Suprapubic skin (tissue), 4 donors: Measurements from ENCODE around the gene OTOG. TPM values are rescaled to one million over a fixed set of nuclear protein-coding genes. Genes with fewer than 3 reads are reported as not detected.
A peak's percentile ranks its signal among the peaks of the same experiment; 100 is the strongest.

Source experiments
- DNase-seq, 2 donors: peaks; one replicate each; pipeline ENCODE4 v3.0.0-alpha.2; 2019; ENCODE audit warnings: low spot score in 2 of 2
- H3K27ac ChIP-seq: fragments of 200-600 bp; sonication (generic); one replicate; pipeline ENCODE4 v1.5.1; 2019
- H3K27me3 ChIP-seq: fragments of 200-600 bp; sonication (generic); one replicate; pipeline ENCODE4 v1.5.1; 2019
- H3K36me3 ChIP-seq: fragments of 200-600 bp; sonication (generic); one replicate; pipeline ENCODE4 v1.5.1; 2019
- H3K4me1 ChIP-seq: fragments of 200-600 bp; sonication (generic); one replicate; pipeline ENCODE4 v1.5.1; 2019
- H3K4me3 ChIP-seq: fragments of 200-600 bp; sonication (generic); one replicate; pipeline ENCODE4 v1.5.1; 2019; ENCODE audit warnings: mild to moderate bottlenecking
- H3K9me3 ChIP-seq: fragments of 200-600 bp; sonication (generic); one replicate; pipeline ENCODE4 v1.5.1; 2019
- EP300 ChIP-seq: sonication (generic); formaldehyde crosslinking; IDR thresholded peaks from one replicate; pipeline ENCODE4 v1.6.1; 2017; ENCODE audit warnings: antibody characterized with exemption
- POLR2A ChIP-seq, 2 donors: fragments of 450-650 bp; IDR thresholded peaks; one replicate each; pipeline ENCODE4 v1.6.1; 2017; ENCODE audit warnings: antibody characterized with exemption in 2 of 2, mild to moderate bottlenecking in 2 of 2, moderate library complexity in 2 of 2
- POLR2AphosphoS5 ChIP-seq, 3 donors: sonication (generic); formaldehyde crosslinking; IDR thresholded peaks; one replicate each; pipeline ENCODE4 v1.6.1; 2017; ENCODE audit warnings: antibody characterized with exemption in 3 of 3
- WGBS: methylation state at CpG from one replicate; pipeline ENCODE4 v1.1.5; 2018; 5-methylcytosine and 5-hydroxymethylcytosine counted together
- total RNA-seq, 4 donors: library from RNA; depleted of rRNA; stranded (reverse); fragments of >200 nt; gene quantifications; one replicate each; pipeline ENCODE4 v1.1.0, GENCODE V29; 2016
- TF ChIP-seq, protein P1 (sequence below), 2 donors: fragments of 200-600 bp in 1 of 2; fragments of 450-650 bp in 1 of 2; sonication (generic) in 1 of 2; IDR thresholded peaks; one replicate each; pipeline ENCODE4 v1.5.1; 2016 to 2019; ENCODE audit warnings: antibody characterized with exemption in 2 of 2, mild to moderate bottlenecking in 1 of 2, moderate library complexity in 1 of 2

OTOG gene
- total RNA-seq, 4 donors from 2014 or later = not detected

DNA sequence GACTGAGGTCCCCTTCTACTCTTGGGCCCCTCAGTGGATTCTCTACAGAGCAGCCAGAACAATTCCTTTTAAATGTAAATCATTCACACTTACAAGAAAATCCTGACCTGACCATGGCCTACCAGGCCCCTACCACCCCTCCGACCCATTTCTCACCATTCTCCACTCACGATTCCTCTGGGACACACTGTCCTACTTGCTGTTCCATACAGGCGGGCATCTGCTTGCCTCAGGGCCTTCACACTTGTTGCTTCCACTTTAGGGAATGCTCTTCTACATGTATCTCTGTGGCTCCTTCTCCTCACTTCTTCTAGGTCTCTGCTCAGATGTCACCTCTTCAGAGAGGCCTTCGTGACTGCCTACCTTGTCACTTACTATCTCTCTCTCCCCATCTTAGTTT is 6.3 kb upstream of the OTOG start:
- H3K27me3 ChIP-seq = peaks cover 24% of the 10 kb centered on the region
- no peak for DNase-seq
- no peaks in the 10 kb centered on the region for H3K36me3 ChIP-seq
- 75% methylated on average over 4 of the region's 4 CpGs for WGBS
- H3K9me3 ChIP-seq = no peaks in the 10 kb centered on the region
- TF ChIP-seq EP300 = no peak
- no peak for TF ChIP-seq POLR2AphosphoS5 (IDR thresholded peaks at IDR 0.05)
- TF ChIP-seq POLR2A (IDR thresholded peaks at IDR 0.05) = no peak
- TF ChIP-seq, protein P1, sequence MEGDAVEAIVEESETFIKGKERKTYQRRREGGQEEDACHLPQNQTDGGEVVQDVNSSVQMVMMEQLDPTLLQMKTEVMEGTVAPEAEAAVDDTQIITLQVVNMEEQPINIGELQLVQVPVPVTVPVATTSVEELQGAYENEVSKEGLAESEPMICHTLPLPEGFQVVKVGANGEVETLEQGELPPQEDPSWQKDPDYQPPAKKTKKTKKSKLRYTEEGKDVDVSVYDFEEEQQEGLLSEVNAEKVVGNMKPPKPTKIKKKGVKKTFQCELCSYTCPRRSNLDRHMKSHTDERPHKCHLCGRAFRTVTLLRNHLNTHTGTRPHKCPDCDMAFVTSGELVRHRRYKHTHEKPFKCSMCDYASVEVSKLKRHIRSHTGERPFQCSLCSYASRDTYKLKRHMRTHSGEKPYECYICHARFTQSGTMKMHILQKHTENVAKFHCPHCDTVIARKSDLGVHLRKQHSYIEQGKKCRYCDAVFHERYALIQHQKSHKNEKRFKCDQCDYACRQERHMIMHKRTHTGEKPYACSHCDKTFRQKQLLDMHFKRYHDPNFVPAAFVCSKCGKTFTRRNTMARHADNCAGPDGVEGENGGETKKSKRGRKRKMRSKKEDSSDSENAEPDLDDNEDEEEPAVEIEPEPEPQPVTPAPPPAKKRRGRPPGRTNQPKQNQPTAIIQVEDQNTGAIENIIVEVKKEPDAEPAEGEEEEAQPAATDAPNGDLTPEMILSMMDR (IDR thresholded peaks at IDR 0.05) = no peak
- H3K4me1 ChIP-seq = peaks cover 6% of the 10 kb centered on the region
- no peak overlapping the region for H3K27ac ChIP-seq
- H3K4me3 ChIP-seq = no peak overlapping the region

DNA sequence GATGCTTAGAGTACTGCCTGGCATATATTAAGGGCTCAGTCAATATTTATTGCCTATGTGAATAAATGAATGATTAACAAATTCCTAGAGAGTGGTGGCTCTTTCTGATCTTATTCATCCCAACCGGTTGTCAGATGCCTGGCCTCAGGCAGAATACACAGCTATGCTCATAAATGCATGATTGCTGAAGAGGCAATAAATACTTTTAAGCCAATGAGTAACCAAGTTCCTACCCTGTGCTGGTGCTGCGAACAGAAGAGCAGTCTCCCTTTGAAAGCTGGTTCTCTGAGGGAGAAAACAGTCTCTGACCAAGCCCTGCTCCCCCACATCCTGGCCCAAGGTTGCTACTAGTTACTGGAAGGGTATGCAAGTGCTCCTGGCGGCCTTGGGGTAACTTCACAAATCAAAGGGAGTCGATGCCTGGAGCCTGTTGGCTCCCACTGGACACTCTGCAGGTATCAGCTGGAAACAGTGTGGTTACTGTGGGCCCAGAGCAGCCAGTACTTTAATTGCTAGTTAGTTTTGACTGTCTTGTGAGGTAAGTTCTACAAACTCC is 5.7 kb upstream of the OTOG start:
- no peak for DNase-seq
- Histone ChIP-seq H3K4me3 (no peak overlapping the region), H3K36me3 (no peaks in the 10 kb centered on the region), H3K4me1 (peaks cover 6% of the 10 kb centered on the region), H3K27me3 (peaks cover 28% of the 10 kb centered on the region), H3K9me3 (no peaks in the 10 kb centered on the region), H3K27ac (no peak overlapping the region)
- TF ChIP-seq, protein P1 (IDR thresholded peaks at IDR 0.05) = no peak
- no peak for TF ChIP-seq EP300
- TF ChIP-seq POLR2AphosphoS5 (IDR thresholded peaks at IDR 0.05) = no peak
- no peak for TF ChIP-seq POLR2A (IDR thresholded peaks at IDR 0.05)
- WGBS = 52% methylated on average over 4 of the region's 4 CpGs

DNA sequence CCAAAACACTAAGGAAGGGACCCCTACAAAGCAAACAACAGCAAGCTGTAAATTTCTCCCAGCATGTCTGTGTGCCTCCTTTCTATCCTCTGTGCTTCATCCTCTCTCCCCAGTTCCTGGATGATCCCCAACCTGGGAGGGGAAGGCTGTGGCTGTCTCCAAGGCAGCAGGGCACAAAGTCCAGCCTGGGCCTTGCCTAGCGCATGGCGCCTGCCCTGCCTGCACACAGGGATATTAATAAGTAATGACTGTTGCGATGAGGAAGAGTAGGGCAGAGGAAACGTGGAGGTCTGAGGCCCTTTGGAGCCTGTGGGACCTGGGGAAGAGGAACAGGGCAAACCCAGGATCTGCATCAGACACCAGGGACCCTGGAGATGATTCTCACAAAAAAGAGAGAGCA is 4.8 kb upstream of the OTOG start:
- H3K27me3 ChIP-seq = peaks cover 36% of the 10 kb centered on the region
- H3K27ac ChIP-seq = no peak overlapping the region

DNA sequence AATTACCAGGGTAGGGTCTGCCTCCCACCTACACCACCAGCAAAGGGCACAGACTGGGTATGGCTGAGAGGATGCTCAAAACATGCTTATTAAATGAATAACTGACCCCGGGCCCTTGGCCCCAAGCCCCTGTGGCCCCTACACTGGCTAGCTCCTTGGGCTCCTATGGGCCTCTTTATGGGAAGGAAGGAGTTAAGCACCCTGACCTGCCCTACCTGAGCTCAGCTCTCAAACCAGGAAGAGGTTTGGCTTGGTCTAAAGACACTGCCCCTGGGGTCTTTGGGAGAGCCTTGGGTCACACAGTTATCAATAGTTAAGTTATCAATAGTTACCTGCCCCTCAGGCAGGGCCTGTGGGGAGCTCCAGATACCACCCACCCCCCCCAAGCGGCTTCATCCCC is 4.0 kb upstream of the OTOG start:
- 100% methylated on average over 1 of the region's 2 CpGs for WGBS
- H3K4me3 ChIP-seq = no peak overlapping the region
- no peak for DNase-seq
- TF ChIP-seq POLR2AphosphoS5 (IDR thresholded peaks at IDR 0.05) = no peak
- no peak for TF ChIP-seq POLR2A (IDR thresholded peaks at IDR 0.05)
- TF ChIP-seq, protein P1 (IDR thresholded peaks at IDR 0.05) = no peak
- no peak for TF ChIP-seq EP300
- H3K36me3 ChIP-seq = no peaks in the 10 kb centered on the region
- H3K4me1 ChIP-seq = peaks cover 6% of the 10 kb centered on the region
- no peak overlapping the region for H3K27ac ChIP-seq
- H3K27me3 ChIP-seq = peaks cover 44% of the 10 kb centered on the region
- no peaks in the 10 kb centered on the region for H3K9me3 ChIP-seq

More for the DNA sequence above, 4.8 kb upstream of the OTOG start:
- no peaks in the 10 kb centered on the region for H3K36me3 ChIP-seq
- WGBS = 90% methylated on average over 4 of the region's 4 CpGs
- no peak for DNase-seq
- H3K4me3 ChIP-seq = no peak overlapping the region
- H3K9me3 ChIP-seq = no peaks in the 10 kb centered on the region
- H3K4me1 ChIP-seq = peaks cover 6% of the 10 kb centered on the region
- TF ChIP-seq EP300 (no peak), POLR2A (IDR thresholded peaks at IDR 0.05) (no peak), POLR2AphosphoS5 (IDR thresholded peaks at IDR 0.05) (no peak)
- TF ChIP-seq, protein P1 (IDR thresholded peaks at IDR 0.05) = no peak

DNA sequence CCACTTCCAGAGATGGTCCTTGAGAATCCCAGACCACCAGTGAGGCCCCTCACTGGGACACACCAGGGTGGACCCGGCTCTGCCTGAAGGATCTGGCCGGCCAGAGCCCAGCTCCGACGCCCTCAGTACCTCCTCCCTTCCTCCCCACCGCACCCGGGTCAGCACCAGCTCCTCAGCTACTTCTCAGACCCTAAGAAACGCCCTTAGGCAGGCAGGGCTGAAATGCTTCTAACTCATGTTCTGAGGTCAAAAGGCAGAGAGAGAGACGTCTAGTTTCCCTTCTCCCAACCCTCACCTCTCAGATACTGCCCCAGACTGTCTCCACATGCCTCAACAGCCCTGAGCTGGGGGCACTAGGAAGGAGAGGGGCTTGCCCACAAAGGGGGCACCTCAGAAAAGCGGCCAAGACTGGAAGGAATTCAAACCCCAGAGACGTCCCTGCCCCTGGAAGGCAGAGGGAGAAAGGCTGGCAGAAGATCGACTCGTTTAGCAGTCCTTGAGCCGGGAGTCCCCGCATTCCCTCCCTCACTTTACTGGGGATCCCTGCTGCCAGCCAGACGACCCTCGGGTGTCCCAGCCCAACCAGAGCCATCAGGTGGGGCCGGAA is 3.4 kb upstream of the OTOG start:
- Histone ChIP-seq H3K36me3 (no peaks in the 10 kb centered on the region), H3K27me3 (peaks cover 49% of the 10 kb centered on the region), H3K4me3 (peak overlapping the region; percentile 20), H3K4me1 (peaks cover 6% of the 10 kb centered on the region), H3K27ac (no peak overlapping the region), H3K9me3 (no peaks in the 10 kb centered on the region)
- no peak for DNase-seq
- TF ChIP-seq, protein P1 (IDR thresholded peaks at IDR 0.05) = no peak
- TF ChIP-seq EP300 (no peak), POLR2AphosphoS5 (IDR thresholded peaks at IDR 0.05) (no peak), POLR2A (IDR thresholded peaks at IDR 0.05) (no peak)
- WGBS = 53% methylated on average over 5 of the region's 17 CpGs
